Mesenchymal stem cell (in vitro differentiated cells and primary cell): ENCODE measurements around the gene DMBX1. TPM values are rescaled to one million over a fixed set of nuclear protein-coding genes. Genes with fewer than 3 reads are reported as not detected.
A peak's percentile ranks its signal among the peaks of the same experiment; 100 is the strongest.

Experiments used
- DNase-seq: peaks from one replicate; pipeline ENCODE4 v3.0.0-alpha.2; 2013
- H2AFZ ChIP-seq: one replicate; pipeline ENCODE4 v1.6.1; 2013; ENCODE audit warnings: low read depth, mild to moderate bottlenecking, control low read depth, inconsistent platforms, low read length, moderate library complexity
- H2AK5ac ChIP-seq: 2 replicates; pipeline ENCODE4 v1.6.1; 2013; ENCODE audit warnings: low read length, moderate library complexity, mild to moderate bottlenecking, inconsistent platforms; ENCODE audit not compliant: severe bottlenecking
- H2BK120ac ChIP-seq: one replicate; pipeline ENCODE4 v1.6.1; 2013; ENCODE audit warnings: low read depth, mild to moderate bottlenecking, inconsistent platforms, low read length, moderate library complexity
- H2BK12ac ChIP-seq, 2 experiments: one replicate each; pipeline ENCODE4 v1.6.1; 2013; ENCODE audit warnings: inconsistent platforms in 2 of 2, low read length in 2 of 2, mild to moderate bottlenecking in 2 of 2, moderate library complexity in 2 of 2, control low read depth in 1 of 2
- H2BK15ac ChIP-seq: one replicate; pipeline ENCODE4 v1.6.1; 2013; ENCODE audit warnings: mild to moderate bottlenecking, low read depth, inconsistent platforms; ENCODE audit not compliant: poor library complexity, severe bottlenecking
- H2BK5ac ChIP-seq: 2 replicates; pipeline ENCODE4 v1.6.1; 2013; ENCODE audit warnings: low read depth, mild to moderate bottlenecking, low read length, control low read depth, inconsistent platforms; ENCODE audit not compliant: poor library complexity, severe bottlenecking
- H3K14ac ChIP-seq, 2 experiments: one replicate each; pipeline ENCODE4 v1.6.1; 2013; ENCODE audit warnings: inconsistent platforms in 2 of 2, low read length in 2 of 2, control low read depth in 1 of 2, mild to moderate bottlenecking in 1 of 2, moderate library complexity in 1 of 2
- H3K18ac ChIP-seq, 2 experiments: one replicate each; pipeline ENCODE4 v1.6.1; 2013; ENCODE audit warnings: inconsistent platforms in 2 of 2, low read length in 2 of 2, control low read depth in 1 of 2, low read depth in 1 of 2, mild to moderate bottlenecking in 1 of 2
- H3K23ac ChIP-seq, 2 experiments: one replicate each; pipeline ENCODE4 v1.6.1; 2013; ENCODE audit warnings: inconsistent platforms in 2 of 2, low read length in 2 of 2, mild to moderate bottlenecking in 2 of 2, moderate library complexity in 2 of 2, control low read depth in 1 of 2
- H3K27ac ChIP-seq: 2 replicates; pipeline ENCODE4 v1.5.1; 2013; ENCODE audit warnings: mild to moderate bottlenecking, moderate library complexity, low read length, control low read depth, inconsistent platforms; ENCODE audit not compliant: poor library complexity, severe bottlenecking
- H3K27me3 ChIP-seq, 2 experiments: 2 replicates each; pipeline versions ENCODE4 v1.6.1 to v1.7.0; 2013; ENCODE audit warnings: low read length in 2 of 2, mild to moderate bottlenecking in 2 of 2, moderate library complexity in 2 of 2, control low read depth in 1 of 2, inconsistent platforms in 1 of 2; ENCODE audit not compliant: control insufficient read depth in 1 of 2, insufficient read depth in 1 of 2
- H3K36me3 ChIP-seq, 2 experiments: 2 replicates each; pipeline versions ENCODE4 v1.6.1 to v1.7.0; 2013; ENCODE audit warnings: low read length in 2 of 2, control low read depth in 1 of 2, inconsistent platforms in 1 of 2, low read depth in 1 of 2, mild to moderate bottlenecking in 1 of 2; ENCODE audit not compliant: insufficient read depth in 2 of 2, control insufficient read depth in 1 of 2
- H3K4ac ChIP-seq, 2 experiments: one replicate each; pipeline ENCODE4 v1.6.1; 2013; ENCODE audit warnings: inconsistent platforms in 2 of 2, low read length in 2 of 2, mild to moderate bottlenecking in 2 of 2, moderate library complexity in 2 of 2, control low read depth in 1 of 2, low read depth in 1 of 2
- H3K4me1 ChIP-seq: 2 replicates; pipeline ENCODE4 v1.6.1; 2013; ENCODE audit warnings: low read depth, low read length, control low read depth; ENCODE audit not compliant: control insufficient read depth, insufficient read depth
- H3K4me2 ChIP-seq: 2 replicates; pipeline ENCODE4 v1.6.1; 2013; ENCODE audit warnings: low read length, mild to moderate bottlenecking, inconsistent platforms; ENCODE audit not compliant: poor library complexity, severe bottlenecking
- H3K4me3 ChIP-seq, 2 experiments: 2 replicates each; pipeline versions ENCODE4 v1.5.1 to v1.7.0; 2013; ENCODE audit warnings: low read length in 2 of 2, mild to moderate bottlenecking in 2 of 2, control low read depth in 1 of 2, low read depth in 1 of 2; ENCODE audit not compliant: insufficient read depth in 1 of 2
- H3K79me1 ChIP-seq: replicated peaks from 2 replicates; pipeline ENCODE4 v1.6.1; 2013; ENCODE audit warnings: mild to moderate bottlenecking, control low read depth, low read length, inconsistent platforms; ENCODE audit not compliant: poor library complexity, severe bottlenecking
- H3K9ac ChIP-seq: 2 replicates; pipeline ENCODE4 v1.7.0; 2013; ENCODE audit warnings: mild to moderate bottlenecking, low read length, moderate library complexity
- H3K9me3 ChIP-seq: 2 replicates; pipeline ENCODE4 v1.7.0; 2013; ENCODE audit warnings: mild to moderate bottlenecking, low read length; ENCODE audit not compliant: control insufficient read depth
- H4K8ac ChIP-seq: one replicate; pipeline ENCODE4 v1.6.1; 2013; ENCODE audit warnings: inconsistent platforms, mild to moderate bottlenecking, low read length, moderate library complexity
- H4K91ac ChIP-seq: one replicate; pipeline ENCODE4 v1.6.1; 2013; ENCODE audit warnings: mild to moderate bottlenecking, low read length, inconsistent platforms
- WGBS: methylation state at CpG from one replicate; pipeline ENCODE4 v1.1.7; 2013; ENCODE audit warnings: mixed read lengths; 5-methylcytosine and 5-hydroxymethylcytosine counted together
- polyA plus RNA-seq, 2 experiments: library from polyadenylated mRNA; stranded (reverse); fragments of 200-250 nt; gene quantifications; one replicate each; pipeline ENCODE4 v1.2.3, GENCODE V29; 2013

DMBX1 gene
- polyA plus RNA-seq (2013, experiment 1 of 2) = not detected
- not detected for polyA plus RNA-seq (2013, experiment 2 of 2)

DNA sequence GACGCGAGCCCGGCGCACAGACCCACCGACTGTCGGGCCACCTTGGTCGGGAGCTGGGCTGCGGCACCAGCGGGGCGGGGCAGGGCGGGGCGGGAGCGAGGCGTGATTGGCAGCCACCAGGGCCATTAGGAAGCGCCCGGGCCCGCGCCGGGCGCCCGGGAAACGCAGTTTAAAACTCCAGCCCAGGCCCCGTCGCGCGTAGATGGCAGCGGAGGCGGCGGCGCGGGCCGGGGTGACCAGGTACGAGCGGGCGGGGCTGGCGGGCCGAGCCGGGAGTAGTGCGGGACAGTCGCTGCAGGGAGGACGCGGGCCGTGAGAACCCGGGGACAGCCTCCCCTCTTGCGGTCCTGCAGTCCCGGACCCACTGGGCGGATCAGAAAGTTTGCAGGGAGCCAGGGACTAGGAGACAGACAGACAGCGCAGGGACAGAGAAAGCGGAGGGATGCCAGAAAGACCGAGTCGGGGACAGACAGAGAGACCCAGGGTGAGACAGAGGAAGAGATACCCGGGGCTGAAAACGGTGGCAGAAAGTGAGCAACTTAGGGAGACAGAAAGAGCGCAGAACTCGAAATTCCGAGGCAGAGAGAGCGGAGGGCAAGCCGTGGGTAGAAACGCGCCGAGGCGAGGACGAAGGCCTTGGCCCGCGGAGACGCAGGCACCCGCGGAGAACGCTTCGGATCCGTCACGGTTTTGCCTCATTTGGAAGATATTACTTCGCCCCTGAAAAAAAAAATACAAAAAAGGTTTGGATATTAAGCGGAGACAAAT, at the start of gene DMBX1:
Gene DMBX1 (plus strand): TSS at position 199 of the 768 bp plus-strand sequence. CDS start 17,175 bp downstream, outside the sequence.
- Histone ChIP-seq H2BK5ac (no peak within 1 kb of the TSS), H3K27me3 (peaks cover 96 to 97% of the 10 kb centered on the region in 2 experiments), H2AFZ (no peak within 1 kb of the TSS), H3K4me3 (peak within 1 kb of the TSS in 1 of 2 experiments; percentile 59), H3K9me3 (no peaks in the 10 kb centered on the region), H3K9ac (no peak within 1 kb of the TSS), H4K91ac (no peak within 1 kb of the TSS), H2BK15ac (no peak within 1 kb of the TSS), H3K79me1 (no peaks in the 10 kb centered on the region), H2BK12ac (no peak within 1 kb of the TSS), H4K8ac (no peak within 1 kb of the TSS), H3K18ac (no peak within 1 kb of the TSS), H2AK5ac (no peak within 1 kb of the TSS), H3K4me1 (peaks cover 17% of the 10 kb centered on the region), H2BK120ac (no peak within 1 kb of the TSS), H3K36me3 (no peaks in the 10 kb centered on the region), H3K23ac (no peak within 1 kb of the TSS), H3K14ac (no peak within 1 kb of the TSS), H3K4me2 (peak within 1 kb of the TSS; percentile 25), H3K27ac (no peak within 1 kb of the TSS), H3K4ac (no peak within 1 kb of the TSS)
- DNase-seq = peak; percentile 8
- 2% methylated on average over 69 of the region's 74 CpGs for WGBS

DNA sequence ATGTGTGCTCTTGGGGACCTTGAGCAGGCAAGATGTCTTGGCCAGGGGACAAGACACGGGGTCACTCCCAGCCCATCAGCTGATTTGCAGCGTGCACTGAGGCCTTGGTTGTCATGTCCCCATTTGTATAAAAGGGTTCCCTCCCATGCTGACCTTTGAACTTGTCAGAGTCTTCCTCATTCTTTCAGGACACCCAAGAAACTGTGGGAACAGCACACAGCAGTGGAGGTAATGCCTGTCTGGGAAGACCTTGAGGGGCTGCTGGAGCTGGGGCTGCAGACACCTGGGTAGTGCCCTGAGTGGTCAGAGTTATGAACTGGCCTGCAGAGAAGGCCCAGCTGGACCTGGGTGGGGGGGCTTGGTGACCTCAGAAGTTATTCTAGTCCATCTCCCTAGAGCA, 49.2 kb upstream of the DMBX1 start:
- Histone ChIP-seq H3K18ac (no peak overlapping the region), H3K23ac (no peak overlapping the region), H3K4me2 (no peak overlapping the region), H2BK5ac (no peak overlapping the region), H4K8ac (no peak overlapping the region), H2BK12ac (no peak overlapping the region), H2AFZ (no peak overlapping the region), H3K27ac (no peak overlapping the region), H2BK15ac (no peak overlapping the region), H3K14ac (no peak overlapping the region), H3K4me1 (peaks cover 3% of the 10 kb centered on the region), H3K9ac (no peak overlapping the region), H3K4me3 (no peak overlapping the region), H3K36me3 (no peaks in the 10 kb centered on the region), H4K91ac (no peak overlapping the region), H3K79me1 (no peaks in the 10 kb centered on the region), H3K4ac (no peak overlapping the region), H3K9me3 (no peaks in the 10 kb centered on the region), H2BK120ac (no peak overlapping the region), H2AK5ac (no peak overlapping the region), H3K27me3 (peaks cover 43 to 54% of the 10 kb centered on the region in 2 experiments)
- DNase-seq = no peak
- 71% methylated on average over 2 of the region's 2 CpGs for WGBS

DNA sequence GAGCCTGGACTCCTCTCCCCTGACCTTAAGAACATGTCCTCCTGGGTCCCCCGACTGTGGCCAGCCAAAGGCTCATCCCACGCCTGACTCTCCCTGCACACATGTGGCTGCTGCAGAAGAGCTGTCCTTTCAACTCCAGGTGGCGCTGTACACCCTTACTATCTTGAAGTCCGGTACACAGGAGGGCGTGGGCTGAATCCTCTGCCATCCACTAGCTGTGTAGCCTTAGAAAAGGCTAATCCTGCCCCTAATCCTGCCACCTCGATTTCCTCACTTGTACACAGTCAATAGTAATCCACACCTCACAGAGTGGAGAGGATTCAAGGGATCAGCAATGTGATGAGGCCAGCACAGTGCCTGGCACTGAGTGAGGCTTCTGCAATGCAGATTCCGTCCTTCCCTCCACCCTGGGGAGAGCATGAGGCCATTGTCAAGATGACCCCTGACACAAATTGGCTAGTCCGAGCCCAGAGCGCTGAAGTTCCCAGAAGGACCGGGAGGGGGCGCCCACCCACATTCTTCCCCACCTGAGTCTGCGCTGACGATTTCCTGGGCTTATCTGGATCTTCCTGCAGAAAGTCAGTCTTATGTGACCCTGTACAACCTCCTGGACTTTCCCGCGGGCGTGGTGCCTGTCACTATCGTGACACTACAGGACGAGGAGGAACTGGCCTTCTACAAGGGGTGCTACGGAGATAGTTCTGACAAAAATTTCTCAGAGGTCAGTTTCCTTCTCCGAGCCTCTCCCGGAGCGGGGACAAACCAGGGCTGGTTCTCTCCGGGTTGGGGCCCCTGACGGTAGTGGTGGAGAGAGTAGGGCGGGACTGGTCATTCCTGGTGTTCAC, 47.1 kb upstream of the DMBX1 start:
- Histone ChIP-seq H3K9me3 (no peaks in the 10 kb centered on the region), H3K27ac (no peak overlapping the region), H3K4ac (no peak overlapping the region), H3K4me1 (peaks cover 3% of the 10 kb centered on the region), H2AK5ac (no peak overlapping the region), H3K27me3 (peaks cover 46 to 53% of the 10 kb centered on the region in 2 experiments), H3K14ac (no peak overlapping the region), H2BK15ac (no peak overlapping the region), H2BK5ac (no peak overlapping the region), H4K8ac (no peak overlapping the region), H2BK12ac (no peak overlapping the region), H3K4me3 (peak overlapping the region; percentile 43 to 79), H3K79me1 (no peaks in the 10 kb centered on the region), H3K9ac (peak overlapping the region; percentile 77), H3K18ac (no peak overlapping the region), H4K91ac (no peak overlapping the region), H3K23ac (no peak overlapping the region), H2AFZ (peak overlapping the region; percentile 76), H3K36me3 (no peaks in the 10 kb centered on the region), H3K4me2 (peak overlapping the region; percentile 76), H2BK120ac (no peak overlapping the region)
- 10% methylated on average over 25 of the region's 25 CpGs for WGBS
- peak; percentile 76 for DNase-seq

DNA sequence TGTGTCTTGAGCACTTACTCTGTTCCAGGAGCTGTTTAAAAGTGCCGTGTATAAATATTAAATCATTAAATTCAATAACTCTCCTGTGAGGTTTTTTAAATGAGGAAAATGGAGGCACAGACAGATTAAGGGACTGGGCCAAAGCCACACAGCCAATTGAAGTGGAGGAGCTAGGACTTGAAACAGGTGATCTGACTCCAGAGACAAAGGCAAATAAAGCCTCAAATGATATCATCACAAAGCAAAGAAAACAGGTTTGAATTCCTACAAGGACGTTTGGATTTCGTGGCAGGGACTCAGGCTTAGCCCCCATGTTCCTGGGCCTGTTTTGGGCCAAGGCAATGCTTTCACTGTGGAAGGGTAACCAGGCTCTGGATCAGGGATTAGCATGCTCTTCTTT, 45.2 kb upstream of the DMBX1 start:
- Histone ChIP-seq H3K14ac (no peak overlapping the region), H3K18ac (no peak overlapping the region), H2AFZ (no peak overlapping the region), H2AK5ac (no peak overlapping the region), H3K4me2 (no peak overlapping the region), H2BK15ac (no peak overlapping the region), H3K9me3 (no peaks in the 10 kb centered on the region), H3K27me3 (peaks cover 55 to 58% of the 10 kb centered on the region in 2 experiments), H4K8ac (no peak overlapping the region), H3K23ac (no peak overlapping the region), H3K9ac (no peak overlapping the region), H2BK12ac (no peak overlapping the region), H3K4me3 (no peak overlapping the region), H3K4ac (no peak overlapping the region), H3K79me1 (no peaks in the 10 kb centered on the region), H3K27ac (no peak overlapping the region), H4K91ac (no peak overlapping the region), H3K4me1 (peaks cover 13% of the 10 kb centered on the region), H2BK120ac (no peak overlapping the region), H2BK5ac (no peak overlapping the region), H3K36me3 (no peaks in the 10 kb centered on the region)
- DNase-seq = no peak
- 19% methylated on average over 2 of the region's 3 CpGs for WGBS
